Measurements from ENCODE around the gene AUTS2.

Gene AUTS2

DNA sequence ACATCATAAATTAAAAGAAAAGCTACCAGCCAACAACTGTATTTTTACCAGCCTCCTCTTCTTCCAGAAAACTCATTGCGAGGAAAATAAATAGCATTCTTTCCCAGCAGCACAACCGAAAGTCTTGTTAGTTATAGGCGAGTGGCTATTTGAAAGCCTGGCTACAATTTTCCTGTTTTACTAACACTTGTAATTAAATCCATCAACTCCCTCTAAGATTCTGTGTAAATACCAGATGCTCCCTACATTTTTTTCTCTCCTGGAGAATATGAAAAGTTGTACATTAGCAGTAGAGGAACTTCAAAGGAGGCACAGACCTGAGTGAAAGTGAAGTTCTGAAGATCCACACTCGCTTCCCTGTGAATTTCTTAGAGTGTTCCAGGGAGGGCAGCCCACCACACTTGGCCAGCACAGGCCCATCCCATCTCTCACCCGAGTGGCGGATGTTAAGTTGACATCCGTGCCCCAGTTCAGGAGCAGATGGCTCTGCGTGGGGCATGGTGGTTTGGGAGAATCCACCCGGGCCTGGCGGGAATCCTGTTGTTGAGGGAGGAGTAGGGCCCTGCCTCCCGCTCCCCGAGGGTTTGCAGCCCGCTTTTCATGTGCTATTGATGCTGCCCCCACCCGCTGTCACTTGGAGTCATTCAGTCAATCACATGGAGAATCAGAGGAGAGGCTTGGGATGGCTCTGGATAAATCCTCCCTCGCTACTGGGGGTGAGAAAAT lies 1082.6 kb downstream of the AUTS2 start:
- in situ Hi-C loops (cut with MboI; ENCODE audit: low sequenced_read_pairs): no loop called here

DNA sequence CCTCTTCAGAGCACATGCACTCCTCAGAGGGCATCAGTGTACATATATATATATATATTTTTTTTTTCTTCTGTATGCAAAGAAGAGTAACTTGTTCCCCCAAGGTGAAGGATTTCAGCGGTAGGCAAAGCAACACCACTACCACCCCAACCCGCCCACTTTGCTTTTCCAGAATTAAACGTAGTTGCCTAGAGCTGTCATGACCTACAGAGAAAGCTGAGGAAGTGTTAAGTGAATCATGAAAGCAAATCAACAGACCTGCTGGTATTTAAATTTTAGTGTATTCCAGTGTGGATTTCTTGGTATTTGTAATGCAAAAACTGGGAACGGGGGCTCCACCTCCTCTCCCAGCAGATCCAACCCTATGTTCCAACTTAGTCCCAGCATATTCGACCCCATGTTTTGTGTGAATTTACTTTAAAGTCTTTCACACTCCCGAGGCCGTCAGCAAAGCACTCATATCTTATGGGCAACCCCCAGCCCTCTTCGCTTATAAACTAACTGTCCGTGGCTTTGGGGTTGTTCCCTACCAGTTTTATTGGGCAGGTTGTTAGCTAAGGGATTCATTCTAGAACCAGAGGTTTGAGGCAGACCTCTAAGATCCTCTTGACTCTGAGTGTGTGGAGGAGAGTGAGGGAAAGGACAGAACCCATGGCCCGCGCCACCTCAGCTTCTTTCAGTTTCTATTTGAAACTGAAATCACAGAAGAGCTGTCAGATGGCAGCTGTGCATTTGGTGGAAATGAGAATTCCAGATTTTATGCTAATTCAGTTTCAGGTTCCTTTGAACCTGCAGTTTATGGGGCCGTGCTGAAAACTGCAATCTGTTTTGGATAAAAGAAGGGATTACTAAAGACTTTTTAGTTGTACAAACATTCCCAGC lies 1083.4 kb downstream of the AUTS2 start:
- in situ Hi-C loops (cut with MboI; ENCODE audit: low sequenced_read_pairs): no loop called here

- in situ Hi-C loops (cut with MboI; ENCODE audit: low sequenced_read_pairs): no loop called here
These were observed 1085.9 kb downstream of the AUTS2 start for GRCh38 chr7:70684173-70684572.

DNA sequence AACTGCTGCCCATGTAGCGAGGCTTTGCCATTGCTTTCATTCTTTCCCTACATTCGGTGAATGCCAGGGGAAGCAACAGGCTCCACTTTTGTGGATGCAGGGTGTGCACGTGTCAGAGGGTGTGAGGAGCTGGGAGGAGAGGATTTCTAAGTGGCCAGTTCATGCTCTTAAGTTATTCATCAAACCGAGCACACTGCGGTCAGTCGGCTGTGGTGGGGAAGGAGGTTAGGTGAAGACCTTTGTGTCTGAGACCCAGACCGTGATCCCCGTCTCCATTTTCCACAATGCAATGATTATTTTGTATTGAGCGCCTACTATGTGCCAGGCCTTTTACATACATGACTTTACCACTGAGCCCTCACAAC lies 1095.0 kb downstream of the AUTS2 start:
- in situ Hi-C loops (cut with MboI; ENCODE audit: low sequenced_read_pairs): no loop called here

GRCh38 chr7:70693686-70694433 lies 1095.6 kb downstream of the AUTS2 start:
- in situ Hi-C loops (cut with MboI; ENCODE audit: low sequenced_read_pairs): no loop called here

DNA sequence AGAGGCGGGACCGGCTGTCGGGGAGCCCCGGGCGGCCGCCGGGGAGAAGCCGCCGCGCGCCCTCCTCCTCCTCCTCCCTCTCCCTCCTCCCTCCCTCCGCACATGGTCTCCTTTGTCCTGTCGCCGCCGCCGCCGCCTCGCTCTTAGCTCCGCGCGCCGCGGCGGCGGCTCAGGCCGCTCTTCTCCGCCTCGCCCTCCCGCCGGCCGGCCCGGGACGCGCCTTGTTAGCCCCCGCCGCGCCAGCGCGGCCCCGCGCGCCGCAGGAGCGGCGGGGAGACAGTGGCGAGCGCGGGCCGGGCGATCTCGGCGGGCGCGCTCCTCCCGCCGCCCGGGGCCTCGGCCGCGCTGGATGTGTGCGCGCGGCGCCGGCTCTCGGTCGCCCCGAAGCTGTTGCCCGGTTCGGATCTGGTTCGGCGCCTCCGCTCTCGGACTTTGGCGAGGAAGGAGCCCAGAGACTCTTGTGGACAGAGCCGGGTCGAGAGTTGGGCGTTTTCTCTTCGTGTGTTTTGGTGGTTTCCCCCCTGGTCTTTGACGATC lies 1096.2 kb downstream of the AUTS2 start:
- in situ Hi-C loops (cut with MboI; ENCODE audit: low sequenced_read_pairs): no loop called here

GRCh38 chr7:70694971-70695794 lies 1096.9 kb downstream of the AUTS2 start:
- in situ Hi-C loops (cut with MboI; ENCODE audit: low sequenced_read_pairs): no loop called here

DNA sequence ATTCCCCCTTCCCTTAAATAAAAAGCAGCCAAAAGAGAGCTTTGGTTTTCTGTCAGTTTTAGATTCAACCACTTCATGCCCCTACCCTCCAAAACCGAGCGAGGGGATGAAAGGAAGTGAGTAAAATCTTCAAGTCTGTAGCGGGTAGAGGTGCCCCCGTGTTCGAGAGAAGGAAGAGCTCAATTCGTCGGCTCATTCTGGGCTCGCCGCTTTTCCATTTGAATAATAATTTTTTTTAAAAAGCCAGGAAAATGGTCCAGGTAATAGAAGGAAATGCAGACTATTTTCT lies 1097.5 kb downstream of the AUTS2 start:
- in situ Hi-C loops (cut with MboI; ENCODE audit: low sequenced_read_pairs): no loop called here

GRCh38 chr7:70696201-70696754 lies 1098.0 kb downstream of the AUTS2 start:
- in situ Hi-C loops (cut with MboI; ENCODE audit: low sequenced_read_pairs): no loop called here

DNA sequence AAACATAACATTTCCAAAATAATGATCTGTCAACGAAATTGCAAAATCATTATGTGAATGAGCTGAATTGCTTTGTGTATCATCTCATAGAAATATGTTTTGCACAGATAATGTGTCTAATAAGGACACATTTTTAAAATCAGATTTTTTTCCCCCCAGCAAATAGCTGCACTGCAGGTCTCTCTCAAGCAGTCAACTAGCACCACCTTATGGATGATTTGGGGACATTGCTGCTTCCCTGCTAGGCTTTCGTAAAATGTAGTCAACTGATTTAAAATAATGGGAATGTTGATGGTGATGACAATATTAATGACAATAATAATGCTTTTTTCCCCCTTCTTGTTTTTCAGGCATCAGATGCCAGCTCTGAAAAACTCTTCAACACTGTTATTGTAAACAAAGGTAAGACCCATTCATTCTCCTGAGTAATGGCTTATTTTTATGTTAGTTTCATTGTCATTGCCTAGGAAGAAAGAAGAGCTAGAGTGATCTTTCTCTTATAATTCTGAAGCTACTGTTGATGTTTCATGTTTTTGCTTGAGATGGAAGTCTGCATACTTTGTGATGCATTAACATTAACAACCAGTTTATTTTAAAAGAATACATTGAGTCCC lies 1100.1 kb downstream of the AUTS2 start:
- in situ Hi-C loops (cut with MboI; ENCODE audit: low sequenced_read_pairs): no loop called here

DNA sequence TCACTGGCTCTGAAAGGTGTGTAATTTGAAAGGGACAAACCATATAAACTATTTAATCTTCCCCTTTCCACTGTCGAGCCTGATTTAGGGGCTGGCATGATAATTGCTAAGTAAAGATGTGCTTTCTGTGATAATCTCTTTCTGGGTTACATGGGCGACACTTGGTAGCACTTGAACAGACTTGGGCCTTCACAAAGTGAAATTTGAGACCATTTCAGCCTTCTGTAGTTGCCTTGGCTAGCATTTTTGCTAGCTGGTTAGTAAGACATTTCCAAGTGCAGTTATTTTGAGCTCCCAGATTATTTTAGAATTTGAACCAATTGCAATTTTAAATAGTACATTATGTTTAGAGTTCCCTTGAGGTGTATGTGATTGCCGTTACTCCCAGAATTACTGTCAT lies 1101.0 kb downstream of the AUTS2 start:
- in situ Hi-C loops (cut with MboI; ENCODE audit: low sequenced_read_pairs): no loop called here

DNA sequence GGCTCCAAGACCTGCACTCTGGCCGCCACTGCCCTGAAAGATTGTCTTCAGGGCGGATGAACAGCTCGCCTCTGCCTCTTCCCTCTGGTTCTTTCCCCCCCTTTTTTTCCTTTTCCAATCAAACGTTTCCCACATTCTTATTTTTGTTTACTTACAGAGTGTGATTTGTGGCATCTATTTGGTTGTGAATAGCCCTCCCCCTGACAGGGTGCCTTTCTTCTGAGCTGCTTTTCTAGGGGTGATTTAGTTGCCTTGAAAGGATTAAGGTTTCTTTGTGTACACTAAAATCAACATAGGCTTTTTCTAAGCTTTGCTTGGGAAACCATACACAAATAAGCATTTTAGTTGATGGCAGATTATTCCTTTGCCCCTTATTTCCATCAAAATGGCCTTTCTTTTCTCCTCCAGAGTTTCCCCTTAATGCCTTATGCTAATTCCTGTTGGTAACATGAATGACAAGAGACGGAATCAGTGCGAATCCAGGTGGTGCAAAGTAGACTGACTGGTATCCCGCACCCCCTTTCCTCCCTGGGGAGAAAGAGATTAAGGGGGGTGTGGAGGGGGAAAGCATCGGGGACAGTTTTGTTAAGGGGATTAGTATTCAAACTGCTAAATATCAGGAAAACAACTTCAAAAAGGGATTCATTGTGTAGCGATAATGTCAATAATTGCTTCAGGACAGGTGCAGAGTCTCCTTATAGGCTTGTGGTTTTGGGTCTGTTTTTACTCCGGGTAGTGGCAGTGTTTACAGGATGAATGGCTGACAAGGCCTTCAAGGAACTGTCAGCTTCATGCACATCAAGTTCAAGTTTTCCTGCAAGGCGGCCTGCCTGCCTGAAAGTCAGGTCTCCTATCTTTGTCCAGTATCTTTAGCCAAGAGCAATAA lies 1102.0 kb downstream of the AUTS2 start:
- in situ Hi-C loops (cut with MboI; ENCODE audit: low sequenced_read_pairs): no loop called here

DNA sequence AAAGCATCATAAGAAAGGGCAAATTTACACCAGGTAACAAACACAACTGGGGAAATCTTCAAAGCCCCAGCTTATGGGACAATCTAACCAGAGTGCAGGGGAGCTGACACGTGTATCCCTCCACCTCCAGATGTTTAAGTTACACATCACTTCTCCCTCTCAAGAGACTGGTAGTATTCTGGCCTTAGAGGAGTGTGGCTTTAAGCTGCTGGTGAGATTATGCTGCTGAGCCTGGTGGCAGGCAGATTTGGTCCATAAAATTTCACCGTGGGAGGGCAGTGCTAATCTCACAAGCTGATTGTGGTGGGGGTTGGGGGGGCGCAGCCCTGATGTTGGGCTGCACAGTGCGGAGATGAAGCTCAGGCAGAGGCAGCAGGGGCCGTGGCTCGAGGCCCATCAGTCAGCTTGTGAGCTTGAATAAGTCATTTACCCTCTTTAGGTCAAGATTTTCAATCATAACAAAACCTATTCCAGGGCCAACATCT lies 1102.7 kb downstream of the AUTS2 start:
- in situ Hi-C loops (cut with MboI; ENCODE audit: low sequenced_read_pairs): no loop called here

DNA sequence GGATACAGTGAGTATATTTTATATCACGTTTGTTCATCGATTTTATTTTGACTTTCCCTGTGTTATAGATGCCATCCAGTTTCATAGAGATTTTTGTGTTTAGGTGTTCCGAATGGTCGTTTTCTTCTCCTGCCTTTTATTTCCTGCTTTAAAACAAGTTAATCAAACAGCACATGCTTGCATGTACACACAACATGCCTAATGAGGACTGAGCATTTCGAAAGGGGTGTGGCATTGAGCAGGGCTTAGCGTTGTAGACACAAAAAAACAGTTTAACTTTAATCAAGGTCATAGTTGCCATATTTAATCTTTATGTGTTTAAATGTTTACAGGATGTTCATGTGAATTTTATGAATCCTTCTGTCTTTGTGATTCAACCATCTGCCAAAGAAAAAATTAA lies 1103.2 kb downstream of the AUTS2 start:
- in situ Hi-C loops (cut with MboI; ENCODE audit: low sequenced_read_pairs): no loop called here

DNA sequence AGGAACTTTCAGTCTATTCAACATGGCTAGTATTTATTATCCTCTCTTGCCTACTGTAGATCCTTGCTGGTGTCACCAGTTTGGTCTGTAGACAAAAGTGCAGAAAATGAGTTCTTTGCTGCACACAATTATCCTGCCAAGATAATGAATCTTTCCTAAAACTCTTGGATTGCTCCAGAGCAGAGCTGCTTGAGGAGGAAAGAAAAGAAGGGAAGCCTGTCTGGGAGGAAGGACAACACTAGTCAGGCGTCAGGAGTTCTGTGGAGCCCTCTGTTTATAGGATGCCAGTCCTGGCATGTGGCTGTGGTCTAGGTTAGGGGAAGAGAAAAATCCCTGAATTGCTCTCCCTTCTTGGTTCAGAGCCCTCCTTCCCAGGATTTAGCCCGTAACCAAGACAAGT lies 1103.7 kb downstream of the AUTS2 start:
- in situ Hi-C loops (cut with MboI; ENCODE audit: low sequenced_read_pairs): no loop called here

- in situ Hi-C loops (cut with MboI; ENCODE audit: low sequenced_read_pairs): no loop called here
These were observed 1105.5 kb downstream of the AUTS2 start for GRCh38 chr7:70703785-70704184.

GRCh38 chr7:70704831-70705346 lies 1106.6 kb downstream of the AUTS2 start:
- in situ Hi-C loops (cut with MboI; ENCODE audit: low sequenced_read_pairs): no loop called here

DNA sequence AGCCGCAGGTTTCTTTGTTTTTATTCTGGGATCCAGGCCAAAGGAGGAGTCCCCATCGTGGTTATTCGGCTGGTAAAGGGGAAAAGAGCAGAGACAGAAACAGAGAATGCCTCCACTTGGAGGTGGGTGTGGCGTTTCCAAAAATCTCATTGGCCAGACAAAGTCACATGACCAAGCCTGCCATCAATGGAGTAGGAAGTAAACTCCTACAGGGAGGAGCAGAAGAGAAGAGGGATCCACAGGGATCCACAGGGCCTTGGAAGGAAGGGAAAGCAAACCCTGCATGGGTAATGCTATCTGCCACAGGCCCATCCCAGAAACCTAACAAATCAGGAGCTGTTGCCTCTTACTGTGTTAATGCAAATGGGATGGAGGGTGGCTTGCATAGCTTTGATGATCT lies 1107.9 kb downstream of the AUTS2 start:
- in situ Hi-C loops (cut with MboI; ENCODE audit: low sequenced_read_pairs): no loop called here

- in situ Hi-C loops (cut with MboI; ENCODE audit: low sequenced_read_pairs): no loop called here
These were observed 1108.4 kb downstream of the AUTS2 start for GRCh38 chr7:70706698-70707097.

All from hTERT RPE-1 (cell line).